Neural cell (in vitro differentiated cells): ENCODE results near the gene ZNF552. TPM values are rescaled to one million over a fixed set of nuclear protein-coding genes. Genes with fewer than 3 reads are reported as not detected.

Experiments used
- H2AFZ ChIP-seq: fragments of 200-600, 300-800 bp; sonication (generic), shearing (Covaris generic); 2 replicates; pipeline ENCODE4 v1.6.0; 2014; ENCODE audit warnings: low read depth, mild to moderate bottlenecking, antibody characterized with exemption, low read length, moderate library complexity
- H3F3A ChIP-seq: fragments of 200-600 bp; shearing (Covaris generic); 2 replicates; pipeline ENCODE4 v1.6.1; 2016; ENCODE audit warnings: mild to moderate bottlenecking, moderate library complexity, mixed read lengths, antibody characterized with exemption, low read length; ENCODE audit not compliant: insufficient read depth, poor library complexity, severe bottlenecking
- H3K27ac ChIP-seq: fragments of 200-600, 300-800 bp; sonication (generic), shearing (Covaris generic); 2 replicates; pipeline ENCODE4 v1.5.1; 2014; ENCODE audit warnings: mild to moderate bottlenecking, low read length, moderate library complexity
- H3K27me3 ChIP-seq: fragments of 300-800, 200-600 bp; sonication (generic), shearing (Covaris generic); 2 replicates; pipeline ENCODE4 v1.6.0; 2014; ENCODE audit warnings: mild to moderate bottlenecking, low read depth, low read length, moderate library complexity; ENCODE audit not compliant: insufficient read depth
- H3K36me3 ChIP-seq: fragments of 300-800, 200-600 bp; sonication (generic), shearing (Covaris generic); 2 replicates; pipeline ENCODE4 v1.5.1; 2014; ENCODE audit warnings: mild to moderate bottlenecking, antibody characterized with exemption, low read length, moderate library complexity; ENCODE audit not compliant: insufficient read depth
- H3K4me2 ChIP-seq: fragments of 300-800, 200-600 bp; sonication (generic), shearing (Covaris generic); 2 replicates; pipeline ENCODE4 v1.6.0; 2014; ENCODE audit warnings: mild to moderate bottlenecking, low read length
- H3K4me3 ChIP-seq: fragments of 300-800, 200-600 bp; sonication (generic), shearing (Covaris generic); 2 replicates; pipeline ENCODE4 v1.5.1; 2014; ENCODE audit warnings: mild to moderate bottlenecking, low read length, moderate library complexity
- H3K79me2 ChIP-seq: fragments of 200-600 bp; shearing (Covaris generic); replicated peaks from 2 replicates; pipeline ENCODE4 v1.6.0; 2014; ENCODE audit warnings: mild to moderate bottlenecking, low read length, moderate library complexity; ENCODE audit not compliant: insufficient read depth
- H3K9ac ChIP-seq: fragments of 300-800, 200-600 bp; sonication (generic), shearing (Covaris generic); 2 replicates; pipeline ENCODE4 v1.6.1; 2016; ENCODE audit warnings: mild to moderate bottlenecking, low read length, mixed read lengths
- H3K9me2 ChIP-seq: fragments of 200-600 bp; shearing (Covaris generic); 2 replicates; pipeline ENCODE4 v1.6.1; 2016; ENCODE audit warnings: mild to moderate bottlenecking, low read length, mixed read lengths; ENCODE audit not compliant: insufficient read depth
- H3K9me3 ChIP-seq: fragments of 200-600, 300-800 bp; sonication (generic), shearing (Covaris generic); 2 replicates; pipeline ENCODE4 v1.6.1; 2016; ENCODE audit warnings: mild to moderate bottlenecking, mixed run types, low read length, moderate library complexity, mixed read lengths
- H4K20me1 ChIP-seq: fragments of 200-600 bp; shearing (Covaris generic); 2 replicates; pipeline ENCODE4 v1.6.1; 2016; ENCODE audit warnings: mild to moderate bottlenecking, mixed run types; ENCODE audit not compliant: insufficient read depth
- CTCF ChIP-seq: fragments of 450-650 bp; IDR thresholded peaks from 2 replicates; pipeline ENCODE4 v1.5.1; 2014; ENCODE audit warnings: antibody characterized with exemption, mild to moderate bottlenecking, moderate library complexity; ENCODE audit not compliant: poor library complexity, severe bottlenecking
- EP300 ChIP-seq: fragments of 450-650 bp; conservative IDR thresholded peaks from 2 replicates; pipeline ENCODE4 v1.6.1; 2014; ENCODE audit warnings: antibody characterized with exemption, mild to moderate bottlenecking, moderate library complexity; ENCODE audit not compliant: poor library complexity, severe bottlenecking
- EZH2 ChIP-seq: fragments of 200-600, 300-800 bp; shearing (Covaris generic), sonication (generic); IDR thresholded peaks from 2 replicates; pipeline ENCODE4 v1.6.1; 2014; ENCODE audit warnings: antibody characterized with exemption, low read length, borderline replicate concordance, mild to moderate bottlenecking; ENCODE audit not compliant: insufficient read depth, poor library complexity, severe bottlenecking
- MXI1 ChIP-seq: fragments of 450-650 bp; conservative IDR thresholded peaks from 2 replicates; pipeline ENCODE4 v1.6.1; 2014; ENCODE audit warnings: antibody characterized with exemption, mild to moderate bottlenecking; ENCODE audit not compliant: poor library complexity, severe bottlenecking
- POLR2AphosphoS5 ChIP-seq: IDR thresholded peaks from 2 replicates; pipeline ENCODE4 v1.6.1; 2012
- RAD21 ChIP-seq: fragments of 450-650 bp; conservative IDR thresholded peaks from 2 replicates; pipeline ENCODE4 v1.6.1; 2014; ENCODE audit warnings: antibody characterized with exemption, mild to moderate bottlenecking, moderate library complexity
- REST ChIP-seq: IDR thresholded peaks from 2 replicates; pipeline ENCODE4 v1.6.1; 2012; ENCODE audit warnings: borderline replicate concordance
- SMC3 ChIP-seq: fragments of 450-650 bp; conservative IDR thresholded peaks from 2 replicates; pipeline ENCODE4 v1.6.1; 2014; ENCODE audit warnings: antibody characterized with exemption, mild to moderate bottlenecking, moderate library complexity; ENCODE audit not compliant: poor library complexity
- TAF1 ChIP-seq: IDR thresholded peaks from 2 replicates; pipeline ENCODE4 v1.6.1; 2012; ENCODE audit warnings: low read depth
- polyA plus RNA-seq: library from polyadenylated mRNA; depleted of rRNA; stranded (reverse); fragments of >200 nt; gene quantifications from 2 replicates; pipeline ENCODE4 v1.2.3, GENCODE V29; 2014

Gene ZNF552
- polyA plus RNA-seq, 1 donor from 2014 or later, result 8.8 TPM

DNA sequence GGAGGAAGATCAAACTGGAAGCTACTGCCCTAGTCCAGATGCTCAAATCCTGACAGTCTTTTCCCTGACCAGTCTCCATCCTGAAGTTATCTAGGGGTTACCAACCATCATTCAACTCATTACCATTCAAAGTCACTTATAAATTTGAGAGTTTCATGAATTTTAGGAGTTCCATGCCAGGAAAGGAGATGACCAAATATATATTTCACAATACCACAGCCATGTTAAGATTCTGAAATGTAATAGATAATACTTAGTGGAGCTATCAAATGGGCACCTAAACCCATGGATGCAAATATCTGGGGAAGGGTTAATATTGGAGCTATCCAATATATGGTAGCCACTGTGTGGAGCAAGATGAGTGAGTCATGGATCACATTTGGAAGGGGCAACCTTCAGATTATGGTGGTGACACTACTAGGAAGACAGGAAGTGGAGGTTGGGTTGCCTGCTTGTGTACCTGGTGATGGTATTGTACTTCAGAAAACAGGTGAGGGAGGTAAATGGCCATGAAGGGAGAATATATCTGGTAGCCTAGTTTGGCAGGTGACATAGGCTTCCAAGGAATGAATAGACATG lies 26.5 kb downstream of the ZNF552 start:
- TF ChIP-seq SMC3, result no peak
- no peak for TF ChIP-seq POLR2AphosphoS5
- TF ChIP-seq EZH2, result no peak
- TF ChIP-seq REST, result no peak
- no peak for TF ChIP-seq CTCF
- no peak for TF ChIP-seq RAD21
- Histone ChIP-seq H3K27ac (no peak overlapping the region), H3F3A (no peaks in the 10 kb centered on the region), H3K4me2 (no peak overlapping the region), H3K36me3 (peaks cover 26% of the 10 kb centered on the region), H3K9me2 (no peaks in the 10 kb centered on the region), H3K9ac (no peak overlapping the region), H4K20me1 (no peaks in the 10 kb centered on the region), H2AFZ (no peak overlapping the region), H3K27me3 (no peaks in the 10 kb centered on the region), H3K9me3 (peaks cover 9% of the 10 kb centered on the region), H3K79me2 (peaks cover 9% of the 10 kb centered on the region), H3K4me3 (no peak overlapping the region)

DNA sequence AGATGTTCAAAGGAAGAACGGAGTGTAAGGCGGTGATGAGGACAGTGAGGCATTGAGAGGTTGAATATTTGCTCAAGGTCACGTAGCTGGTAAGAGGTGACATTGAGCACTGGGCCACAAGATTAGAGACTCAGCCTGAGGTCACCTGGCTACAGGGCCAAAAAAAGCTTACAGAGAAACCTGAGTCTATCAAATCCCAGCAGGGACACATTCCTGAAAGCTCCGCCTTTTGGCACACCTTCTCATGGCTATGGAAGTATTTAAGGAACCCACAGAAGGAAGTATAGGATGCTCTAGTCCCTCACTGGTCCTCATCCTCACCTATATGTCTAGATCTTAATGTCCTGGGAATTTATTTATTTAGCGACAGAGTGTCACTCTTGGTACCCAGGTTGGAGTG lies 27.8 kb downstream of the ZNF552 start:
- H3K27ac ChIP-seq, result no peak overlapping the region
- no peaks in the 10 kb centered on the region for H4K20me1 ChIP-seq
- H3K36me3 ChIP-seq, result peaks cover 26% of the 10 kb centered on the region
- H2AFZ ChIP-seq, result no peak overlapping the region
- H3K4me2 ChIP-seq, result no peak overlapping the region
- no peak overlapping the region for H3K9ac ChIP-seq
- TF ChIP-seq REST, result no peak
- no peak for TF ChIP-seq CTCF
- no peak for TF ChIP-seq EP300
- TF ChIP-seq POLR2AphosphoS5, result no peak
- no peak for TF ChIP-seq TAF1
- no peak for TF ChIP-seq MXI1
- TF ChIP-seq EZH2, result no peak
- no peak for TF ChIP-seq SMC3
- no peak for TF ChIP-seq RAD21
- H3K4me3 ChIP-seq, result no peak overlapping the region
- no peaks in the 10 kb centered on the region for H3K9me2 ChIP-seq
- H3F3A ChIP-seq, result no peaks in the 10 kb centered on the region
- peaks cover 9% of the 10 kb centered on the region for H3K9me3 ChIP-seq
- H3K27me3 ChIP-seq, result no peaks in the 10 kb centered on the region
- H3K79me2 ChIP-seq, result peaks cover 9% of the 10 kb centered on the region
